IPS-15b (cell line): ENCODE results near the gene AP1M2.

Experiments used
- H3K27me3 ChIP-seq: one replicate; pipeline ENCODE4 v1.6.1; 2013; ENCODE audit warnings: low read length; ENCODE audit not compliant: control insufficient read depth, insufficient read depth
- H3K36me3 ChIP-seq: one replicate; pipeline ENCODE4 v1.6.1; 2013; ENCODE audit warnings: low read length; ENCODE audit not compliant: control insufficient read depth, insufficient read depth
- H3K4me1 ChIP-seq: one replicate; pipeline ENCODE4 v1.6.1; 2013; ENCODE audit warnings: mild to moderate bottlenecking, low read length; ENCODE audit not compliant: control insufficient read depth, insufficient read depth
- H3K4me3 ChIP-seq: one replicate; pipeline ENCODE4 v1.5.1; 2013; ENCODE audit warnings: low read depth, low read length
- H3K9ac ChIP-seq: one replicate; pipeline ENCODE4 v1.6.1; 2013; ENCODE audit warnings: low read depth, mild to moderate bottlenecking, low read length
- H3K9me3 ChIP-seq: one replicate; pipeline ENCODE4 v1.6.1; 2013; ENCODE audit warnings: mild to moderate bottlenecking, low read length; ENCODE audit not compliant: control insufficient read depth, insufficient read depth

The AP1M2 gene

DNA sequence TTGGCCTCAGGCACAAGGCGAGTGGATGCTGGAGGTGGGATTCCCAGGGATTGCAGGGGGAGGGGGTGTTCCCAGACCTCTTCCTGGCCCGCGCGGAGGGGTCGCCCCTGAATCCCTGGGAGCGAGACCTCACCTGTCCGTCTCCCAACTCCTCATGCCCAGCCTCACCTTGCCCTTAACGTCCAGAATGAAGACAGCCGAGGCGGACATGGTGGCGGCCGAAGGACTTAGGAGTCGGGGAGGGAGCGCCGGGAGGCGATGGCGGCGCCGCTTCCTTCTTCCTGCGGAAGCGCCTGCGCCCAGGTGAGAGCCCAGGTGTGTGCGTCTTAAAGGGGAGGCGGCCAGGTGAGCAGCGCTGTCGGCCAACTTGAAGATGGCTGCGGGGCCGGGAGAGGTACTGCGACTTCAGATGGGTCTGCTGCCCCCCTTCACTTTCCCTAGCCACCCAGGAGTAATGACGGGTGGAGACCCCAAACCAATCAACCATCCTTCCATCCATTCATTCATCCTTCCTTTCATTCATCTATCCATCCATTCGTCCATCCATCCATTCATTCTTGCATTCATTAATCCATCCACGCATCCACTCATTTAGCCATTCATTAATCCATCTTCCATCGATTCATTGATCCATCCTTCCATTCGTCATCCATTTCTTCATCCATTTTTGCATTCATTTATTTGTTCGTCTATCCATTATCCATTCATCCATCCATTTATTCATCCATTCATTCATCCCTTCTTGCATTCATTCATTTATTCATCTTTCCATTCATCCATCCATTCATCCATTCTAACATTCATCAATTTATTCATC, at the start of gene AP1M2:
Gene AP1M2, minus strand, starts transcription at position 291 of the 817 bp plus-strand sequence. Its CDS starts 81 bp downstream, at position 210.
- Histone ChIP-seq H3K9me3 (no peaks in the 10 kb centered on the region), H3K4me1 (no peaks in the 10 kb centered on the region), H3K4me3 (peak within 1 kb of the TSS; percentile 91), H3K36me3 (peaks cover 7% of the 10 kb centered on the region), H3K27me3 (no peaks in the 10 kb centered on the region), H3K9ac (peak within 1 kb of the TSS; percentile 65)

DNA sequence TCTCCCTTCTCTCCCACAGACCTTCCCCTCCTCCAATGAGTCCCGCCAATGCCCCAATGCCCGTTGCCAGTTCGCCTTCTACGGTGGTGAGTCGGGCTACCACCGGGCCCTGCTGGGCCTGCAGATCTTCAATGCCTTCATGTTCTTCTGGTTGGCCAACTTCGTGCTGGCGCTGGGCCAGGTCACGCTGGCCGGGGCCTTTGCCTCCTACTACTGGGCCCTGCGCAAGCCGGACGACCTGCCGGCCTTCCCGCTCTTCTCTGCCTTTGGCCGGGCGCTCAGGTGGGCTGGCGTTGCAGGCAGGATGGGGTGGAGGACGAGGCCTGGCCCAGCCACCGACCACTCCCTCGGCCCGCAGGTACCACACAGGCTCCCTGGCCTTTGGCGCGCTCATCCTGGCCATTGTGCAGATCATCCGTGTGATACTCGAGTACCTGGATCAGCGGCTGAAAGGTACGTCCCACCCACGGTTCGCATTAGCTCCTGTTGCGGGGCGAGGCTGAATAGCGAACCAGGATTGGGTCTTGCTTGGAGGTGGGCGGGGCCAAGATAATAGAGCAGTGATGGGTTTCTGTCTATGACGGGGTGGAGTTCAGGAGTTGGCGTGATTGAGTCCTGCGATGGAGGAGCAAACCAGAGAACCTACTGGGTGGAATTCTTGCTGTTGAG, 49.3 kb upstream of the AP1M2 start:
- H3K9me3 ChIP-seq, result no peaks in the 10 kb centered on the region
- no peak overlapping the region for H3K4me3 ChIP-seq
- H3K9ac ChIP-seq, result no peak overlapping the region
- no peaks in the 10 kb centered on the region for H3K4me1 ChIP-seq
- peaks cover 57% of the 10 kb centered on the region for H3K36me3 ChIP-seq
- H3K27me3 ChIP-seq, result no peaks in the 10 kb centered on the region

DNA sequence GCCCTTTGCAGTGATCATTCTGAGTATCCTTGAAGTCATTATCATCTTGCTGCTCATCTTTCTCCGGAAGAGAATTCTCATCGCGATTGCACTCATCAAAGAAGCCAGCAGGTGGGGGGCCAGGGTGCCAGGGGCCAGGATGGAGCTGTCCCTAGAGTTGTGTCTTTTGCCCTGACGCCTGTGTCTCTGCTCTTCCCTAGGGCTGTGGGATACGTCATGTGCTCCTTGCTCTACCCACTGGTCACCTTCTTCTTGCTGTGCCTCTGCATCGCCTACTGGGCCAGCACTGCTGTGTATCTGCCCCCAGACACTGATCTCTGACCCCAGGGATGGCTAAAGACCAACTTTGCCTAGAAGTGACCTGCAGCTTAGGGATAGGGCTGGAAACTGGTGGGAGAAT, 47.9 kb upstream of the AP1M2 start:
- H3K36me3 ChIP-seq, result peaks cover 57% of the 10 kb centered on the region
- H3K4me3 ChIP-seq, result no peak overlapping the region
- H3K27me3 ChIP-seq, result no peaks in the 10 kb centered on the region
- H3K9ac ChIP-seq, result no peak overlapping the region
- no peaks in the 10 kb centered on the region for H3K9me3 ChIP-seq
- no peaks in the 10 kb centered on the region for H3K4me1 ChIP-seq

DNA sequence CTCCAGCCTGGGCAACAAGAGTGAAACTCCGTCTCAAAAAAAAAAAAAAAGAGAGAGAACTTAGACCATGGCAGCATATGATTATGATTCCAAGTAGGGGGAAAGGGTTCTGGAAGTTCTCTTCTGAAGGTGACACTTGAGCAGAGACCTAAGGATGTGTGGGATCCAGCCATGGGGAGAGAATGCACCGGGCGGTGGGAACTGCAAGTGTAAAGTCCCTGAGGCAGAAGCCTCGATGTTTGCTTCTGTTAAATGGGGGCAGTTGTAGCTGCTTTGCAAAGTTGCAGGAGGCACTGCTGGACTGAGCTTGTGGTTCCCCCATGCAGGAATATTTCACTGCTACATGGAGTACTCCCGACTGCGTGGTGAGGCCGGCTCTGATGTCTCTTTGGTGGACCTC, 47.3 kb upstream of the AP1M2 start:
- Histone ChIP-seq H3K4me3 (no peak overlapping the region), H3K9me3 (no peaks in the 10 kb centered on the region), H3K36me3 (peaks cover 56% of the 10 kb centered on the region), H3K4me1 (no peaks in the 10 kb centered on the region), H3K9ac (no peak overlapping the region), H3K27me3 (no peaks in the 10 kb centered on the region)

DNA sequence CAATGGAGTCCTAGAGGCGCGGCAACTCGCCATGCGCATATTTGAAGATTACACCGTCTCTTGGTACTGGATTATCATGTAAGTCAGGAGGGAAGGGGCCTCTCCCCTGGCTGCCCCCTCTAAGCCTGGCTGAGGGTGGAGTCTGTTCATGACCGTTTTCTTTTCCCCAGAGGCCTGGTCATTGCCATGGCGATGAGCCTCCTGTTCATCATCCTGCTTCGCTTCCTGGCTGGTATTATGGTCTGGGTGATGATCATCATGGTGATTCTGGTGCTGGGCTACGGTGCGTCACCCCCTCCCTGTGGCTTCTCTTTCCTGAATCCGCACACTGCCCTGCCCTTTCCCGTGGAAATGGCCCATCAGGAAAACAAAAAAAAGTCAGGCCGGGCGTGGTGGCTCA, 44.8 kb upstream of the AP1M2 start:
- Histone ChIP-seq H3K4me3 (no peak overlapping the region), H3K9ac (no peak overlapping the region), H3K4me1 (no peaks in the 10 kb centered on the region), H3K36me3 (peaks cover 49% of the 10 kb centered on the region), H3K27me3 (no peaks in the 10 kb centered on the region), H3K9me3 (no peaks in the 10 kb centered on the region)

DNA sequence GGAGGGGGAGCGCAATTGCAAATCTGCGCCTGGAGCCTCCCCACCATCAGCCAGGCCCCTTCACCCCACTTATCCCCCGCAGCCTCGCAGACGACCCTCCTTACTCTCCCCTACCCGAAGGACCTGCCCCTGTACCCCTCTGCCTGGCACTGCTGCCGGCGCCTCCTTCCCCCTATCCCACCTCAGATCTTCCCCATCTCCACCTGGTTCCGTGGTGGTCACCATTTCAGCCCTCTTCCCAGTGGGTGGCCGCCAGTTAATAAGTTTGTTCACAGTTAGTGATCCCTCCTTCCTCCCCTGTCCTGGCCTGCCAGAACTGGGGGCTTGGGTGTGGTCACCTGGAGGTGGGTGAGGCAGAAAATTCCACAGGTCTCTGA, 38.6 kb upstream of the AP1M2 start:
- Histone ChIP-seq H3K9ac (peak overlapping the region; percentile 85), H3K27me3 (no peaks in the 10 kb centered on the region), H3K9me3 (no peaks in the 10 kb centered on the region), H3K4me3 (peak overlapping the region; percentile 84), H3K4me1 (peaks cover 7% of the 10 kb centered on the region), H3K36me3 (peaks cover 13% of the 10 kb centered on the region)

DNA sequence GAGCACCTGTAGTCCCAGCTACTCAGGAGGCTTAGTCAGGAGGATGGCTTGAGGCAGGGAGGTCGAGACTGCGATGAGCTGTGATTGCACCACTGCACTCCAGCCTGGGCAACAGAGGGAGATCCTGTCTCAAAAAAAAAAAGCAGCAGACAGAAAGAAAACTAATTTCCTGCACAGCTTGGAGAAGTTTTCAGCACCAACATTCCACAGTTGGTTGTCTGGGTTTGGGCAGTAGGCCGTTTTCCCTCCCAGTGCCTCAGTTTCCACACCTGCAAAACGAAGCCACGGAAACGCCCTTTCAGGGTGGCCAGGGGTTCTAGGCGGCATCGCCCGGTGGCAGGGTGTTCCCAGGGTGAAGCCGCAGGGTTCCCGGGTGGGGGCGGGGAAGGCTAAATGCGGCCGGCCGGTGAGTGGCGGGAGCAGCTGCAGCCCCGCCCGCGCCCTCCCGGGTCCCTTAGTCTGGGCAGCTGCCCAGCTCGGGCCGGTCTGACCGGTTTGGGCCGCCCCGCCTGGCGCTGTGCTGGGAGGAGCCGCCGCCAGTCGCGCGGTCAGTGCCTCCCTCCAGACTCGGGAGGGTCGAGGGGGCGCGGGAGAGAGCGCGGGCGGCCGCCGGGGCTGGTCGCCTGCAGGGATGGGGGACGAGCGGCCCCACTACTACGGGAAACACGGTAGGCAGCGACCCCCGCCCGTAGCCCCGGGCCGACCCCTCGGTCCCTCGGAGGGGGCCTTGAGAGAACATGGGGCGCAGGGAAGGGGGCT, 38.1 kb upstream of the AP1M2 start, which contains the start of gene SLC44A2:
Gene SLC44A2, plus strand, starts transcription at position 551 of the 759 bp plus-strand sequence. Its CDS starts 81 bp downstream, at position 632.
- H3K4me3 ChIP-seq, result peak within 1 kb of the TSS; percentile 84
- H3K4me1 ChIP-seq, result peaks cover 7% of the 10 kb centered on the region
- H3K36me3 ChIP-seq, result peaks cover 13% of the 10 kb centered on the region
- H3K9ac ChIP-seq, result peak within 1 kb of the TSS; percentile 85
- H3K27me3 ChIP-seq, result no peaks in the 10 kb centered on the region
- H3K9me3 ChIP-seq, result no peaks in the 10 kb centered on the region

DNA sequence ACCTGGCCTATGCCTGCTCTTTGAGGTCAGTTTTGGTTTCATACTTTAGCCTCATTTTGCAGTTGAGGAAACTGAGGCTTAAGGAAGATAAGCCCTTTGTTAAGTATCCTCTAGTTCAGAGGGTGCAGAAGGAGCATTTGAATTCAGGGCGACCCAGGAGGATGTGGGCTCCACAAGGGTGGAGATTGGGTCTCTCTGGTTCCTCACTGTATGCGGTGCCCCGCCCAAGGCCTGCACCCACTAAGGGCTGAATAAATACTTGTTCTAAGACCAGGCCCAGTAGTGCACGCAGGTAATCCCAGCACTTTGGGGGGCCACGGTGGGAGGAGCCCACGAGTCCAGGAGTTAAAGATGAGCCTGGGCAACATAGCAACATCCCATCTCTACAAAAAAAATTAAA, 37.5 kb upstream of the AP1M2 start:
- Histone ChIP-seq H3K4me3 (no peak overlapping the region), H3K36me3 (peaks cover 13% of the 10 kb centered on the region), H3K9me3 (no peaks in the 10 kb centered on the region), H3K4me1 (peaks cover 7% of the 10 kb centered on the region), H3K9ac (no peak overlapping the region), H3K27me3 (no peaks in the 10 kb centered on the region)

DNA sequence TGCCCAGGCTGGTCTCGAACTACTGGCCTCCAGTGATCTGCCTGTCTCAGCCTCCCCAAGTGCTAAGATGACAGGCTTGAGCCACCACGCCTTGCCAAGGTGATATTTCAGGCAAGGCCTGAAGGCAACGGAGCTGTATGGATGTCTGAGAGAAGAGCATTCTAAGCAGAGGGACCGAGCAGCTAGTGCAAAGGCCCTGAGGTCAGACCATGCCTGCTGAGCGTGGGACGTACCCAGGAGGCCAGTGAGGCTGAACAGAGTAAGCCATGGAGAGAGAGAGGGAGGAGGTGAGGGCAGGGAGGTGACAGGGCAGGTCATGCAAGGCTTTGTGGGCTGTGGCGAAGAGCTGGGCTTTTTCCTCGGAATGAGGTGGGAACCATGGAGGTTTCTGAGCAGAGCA, 34.9 kb upstream of the AP1M2 start:
- Histone ChIP-seq H3K4me3 (no peak overlapping the region), H3K27me3 (no peaks in the 10 kb centered on the region), H3K9ac (no peak overlapping the region), H3K36me3 (no peaks in the 10 kb centered on the region), H3K4me1 (peaks cover 7% of the 10 kb centered on the region), H3K9me3 (no peaks in the 10 kb centered on the region)

DNA sequence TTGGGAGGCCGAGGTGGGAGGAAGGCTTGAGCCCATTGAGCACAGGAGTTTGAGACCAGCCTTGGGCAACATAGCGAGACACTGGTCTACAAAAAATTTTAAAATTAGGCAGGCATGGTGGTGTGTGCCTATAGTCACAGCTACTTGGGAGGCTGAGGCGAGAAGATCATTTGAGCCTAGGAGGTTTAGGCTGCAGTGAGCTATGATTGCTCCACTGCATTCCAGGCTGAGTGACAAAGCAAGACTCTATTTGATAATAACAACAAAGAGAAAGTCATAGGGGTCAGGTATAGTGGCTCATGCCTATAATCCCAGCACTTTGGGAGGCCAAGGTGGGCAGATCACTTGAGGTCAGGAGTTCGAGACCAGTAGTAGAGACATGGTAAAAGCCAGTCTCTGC, 33.7 kb upstream of the AP1M2 start:
- Histone ChIP-seq H3K9me3 (no peaks in the 10 kb centered on the region), H3K36me3 (no peaks in the 10 kb centered on the region), H3K27me3 (no peaks in the 10 kb centered on the region), H3K9ac (no peak overlapping the region), H3K4me1 (peaks cover 7% of the 10 kb centered on the region), H3K4me3 (no peak overlapping the region)

DNA sequence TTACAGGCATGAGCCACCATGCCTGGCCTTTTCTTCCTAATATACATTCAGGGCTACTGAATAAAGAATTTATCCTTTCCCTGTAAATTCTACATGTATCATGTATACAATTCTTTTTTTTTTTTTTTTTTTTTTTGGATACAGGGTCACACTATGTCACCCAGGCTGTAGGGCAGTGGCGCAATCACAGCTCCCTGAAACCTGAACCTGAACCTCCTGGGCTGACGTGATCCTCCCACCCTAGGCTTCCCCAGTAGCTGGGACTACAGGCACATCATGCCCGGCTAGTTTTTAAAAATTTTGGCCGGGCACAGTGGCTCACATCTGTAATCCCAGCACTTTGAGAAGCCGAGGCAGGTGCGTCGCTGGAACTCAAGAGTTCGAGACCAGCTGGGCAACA, 31.7 kb upstream of the AP1M2 start:
- no peak overlapping the region for H3K4me3 ChIP-seq
- no peaks in the 10 kb centered on the region for H3K4me1 ChIP-seq
- no peaks in the 10 kb centered on the region for H3K36me3 ChIP-seq
- no peaks in the 10 kb centered on the region for H3K27me3 ChIP-seq
- no peaks in the 10 kb centered on the region for H3K9me3 ChIP-seq
- H3K9ac ChIP-seq, result no peak overlapping the region
